ACHN (cell line): ENCODE results near the gene PRKAR1B.
"Not testable (repeated sequence)": the region's sequence is repeated elsewhere in the genome, so short reads cannot be mapped to it uniquely, and the experiment has no call there.

Source experiments
- DNase-seq: peaks from one replicate; pipeline ENCODE4 v3.0.0-alpha.2; 2015
- in situ Hi-C: cut with HindIII; loops from 2 replicates; pipeline ENCODE4 v1.10.0; 2017; ENCODE audit warnings: low sequenced_read_pairs, low pct_ligation_motif_present, low pct_unique_long_range_greater_than_20kb

The PRKAR1B gene

DNA sequence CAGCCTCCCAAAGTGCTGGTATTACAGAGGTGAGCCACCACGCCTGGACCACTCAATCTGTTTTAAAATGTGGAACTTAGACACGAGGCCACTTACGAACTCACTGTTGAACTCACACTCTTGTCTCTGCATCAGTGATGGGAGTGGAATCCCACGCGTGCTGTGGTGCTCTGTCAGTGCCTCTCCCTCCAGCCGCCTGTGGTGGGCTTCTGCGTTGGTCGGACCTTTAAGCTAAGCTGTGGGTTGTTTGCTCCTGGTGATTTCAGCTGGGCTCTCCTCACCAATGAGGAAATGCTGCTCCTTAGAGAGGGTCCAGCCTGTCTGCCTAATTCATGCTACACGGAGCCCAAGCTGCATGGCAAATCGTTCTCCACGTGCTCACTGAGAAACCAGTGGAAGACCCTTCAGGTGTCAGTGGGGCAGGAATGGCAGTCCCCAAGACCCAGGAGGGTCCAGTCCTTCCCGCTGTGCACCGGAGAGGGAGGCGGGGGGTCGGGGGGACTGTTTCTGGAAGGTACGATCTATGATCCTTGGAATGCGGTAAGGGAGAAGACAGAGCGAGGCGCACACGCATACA is 17.9 kb upstream of the PRKAR1B start:
- DNase-seq: no peak
- in situ Hi-C loops: no loop called here

DNA sequence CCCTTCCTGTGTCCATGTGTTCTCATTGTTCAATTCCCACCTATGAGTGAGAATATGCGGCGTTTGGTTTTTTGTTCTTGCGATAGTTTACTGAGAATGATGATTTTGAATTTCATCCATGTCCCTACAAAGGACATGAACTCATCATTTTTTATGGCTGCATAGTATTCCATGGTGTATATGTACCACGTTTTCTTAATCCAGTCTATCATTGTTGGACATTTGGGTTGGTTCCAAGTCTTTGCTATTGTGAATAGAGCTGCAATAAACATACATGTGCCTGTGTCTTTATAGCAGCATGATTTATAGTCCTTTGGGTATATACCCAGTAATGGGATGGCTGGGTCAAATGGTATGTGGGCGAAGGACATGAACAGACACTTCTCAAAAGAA is 17.0 kb upstream of the PRKAR1B start:
- in situ Hi-C loops, DNase-seq: not testable (repeated sequence)

DNA sequence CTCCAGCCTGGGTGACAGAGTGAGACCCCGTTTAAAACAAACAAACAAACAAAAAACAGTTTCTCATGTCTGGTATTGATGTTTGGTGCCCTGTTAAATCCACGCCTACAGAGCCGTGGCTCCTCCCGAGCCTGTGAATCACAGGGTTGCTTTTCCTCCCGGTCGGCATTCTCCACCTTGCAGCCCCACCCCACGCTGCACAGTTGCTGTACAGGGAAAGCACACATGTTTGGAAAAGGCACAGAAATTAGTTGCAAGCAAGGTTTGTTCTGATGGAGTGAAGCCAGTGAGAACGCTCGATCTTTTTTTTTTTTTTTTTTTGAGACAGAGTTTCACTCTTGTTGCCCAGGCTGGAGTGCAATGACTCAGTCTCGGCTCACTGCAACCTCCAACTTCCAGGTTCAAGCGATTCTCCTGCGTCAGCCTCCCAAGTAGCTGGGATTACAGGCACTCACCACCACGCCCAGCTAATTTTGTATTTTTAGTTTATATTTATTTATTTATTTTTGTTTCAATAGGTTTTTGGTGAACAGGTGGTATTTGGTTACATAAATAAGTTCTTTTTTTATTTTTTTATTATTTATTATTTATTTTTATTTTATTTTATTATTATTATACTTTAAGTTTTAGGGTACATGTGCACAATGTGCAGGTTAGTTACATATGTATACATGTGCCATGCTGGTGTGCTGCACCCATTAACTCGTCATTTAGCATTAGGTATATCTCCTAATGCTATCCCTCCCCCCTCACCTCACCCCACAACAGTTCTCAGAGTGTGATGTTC is 16.5 kb upstream of the PRKAR1B start:
- in situ Hi-C loops, DNase-seq: not testable (repeated sequence)

- no peak for DNase-seq
- in situ Hi-C loops: no loop called here
Measured at GRCh38 chr7:742791-743190, 15.7 kb upstream of the PRKAR1B start.

GRCh38 chr7:741850-742249 is 14.8 kb upstream of the PRKAR1B start:
- in situ Hi-C loops: no loop called here
- no peak for DNase-seq

- in situ Hi-C loops: no loop called here
- DNase-seq: no peak
Measured at GRCh38 chr7:741191-741671, 14.2 kb upstream of the PRKAR1B start.

- in situ Hi-C loops: no loop called here
- DNase-seq: no peak
Measured at GRCh38 chr7:739983-740942, 13.2 kb upstream of the PRKAR1B start.

- in situ Hi-C loops: no loop called here
- no peak for DNase-seq
Measured at GRCh38 chr7:739455-739982, 12.4 kb upstream of the PRKAR1B start.

DNA sequence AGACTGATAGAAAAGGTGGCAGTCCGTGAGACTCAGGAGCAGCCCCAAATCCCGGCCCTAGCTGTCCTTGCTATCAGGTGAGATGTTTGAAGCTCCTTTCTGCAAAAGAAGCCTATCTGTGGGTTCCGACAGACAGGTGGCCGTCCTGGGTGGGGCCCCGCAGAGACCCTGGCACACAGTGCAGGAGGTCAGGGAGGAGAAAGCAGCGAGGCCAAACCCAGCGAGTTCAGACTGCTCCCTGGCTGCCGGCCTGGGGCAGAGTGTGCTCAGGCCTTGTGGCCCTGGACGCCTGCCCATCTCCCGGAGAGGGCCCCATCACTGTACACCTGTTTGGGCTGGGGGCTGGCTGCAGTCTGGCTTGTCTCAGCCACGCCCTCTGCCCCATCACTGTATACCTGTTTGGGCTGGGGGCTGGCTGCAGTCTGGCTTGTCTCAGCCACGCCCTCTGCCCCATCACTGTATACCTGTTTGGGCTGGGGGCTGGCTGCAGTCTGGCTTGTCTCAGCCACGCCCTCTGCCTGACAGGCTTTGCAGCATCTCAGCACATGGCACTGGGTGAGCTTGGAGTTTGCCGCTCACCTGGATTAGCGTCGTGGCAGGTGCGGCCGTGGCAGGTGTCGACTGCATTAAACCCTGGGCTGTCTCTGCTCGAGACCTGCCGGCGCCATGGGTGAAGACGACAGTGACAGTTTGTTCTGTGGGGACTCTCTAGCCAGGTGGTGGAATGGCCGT is 11.8 kb upstream of the PRKAR1B start:
- DNase-seq: no peak
- in situ Hi-C loops: no loop called here

- in situ Hi-C loops: no loop called here
- DNase-seq: no peak
Measured at GRCh38 chr7:738241-738640, 11.2 kb upstream of the PRKAR1B start.

- in situ Hi-C loops: no loop called here
- no peak for DNase-seq
Measured at GRCh38 chr7:734808-735207, 7.7 kb upstream of the PRKAR1B start.

GRCh38 chr7:734214-734613 is 7.1 kb upstream of the PRKAR1B start:
- DNase-seq: no peak
- in situ Hi-C loops: no loop called here

GRCh38 chr7:732556-732955 is 5.5 kb upstream of the PRKAR1B start:
- no peak for DNase-seq
- in situ Hi-C loops: no loop called here

- peak; percentile 32 for DNase-seq
- in situ Hi-C loops: no loop called here
Measured at GRCh38 chr7:732094-732541, 5.0 kb upstream of the PRKAR1B start.

- no peak for DNase-seq
- in situ Hi-C loops: no loop called here
Measured at GRCh38 chr7:731440-732085, 4.5 kb upstream of the PRKAR1B start.

DNA sequence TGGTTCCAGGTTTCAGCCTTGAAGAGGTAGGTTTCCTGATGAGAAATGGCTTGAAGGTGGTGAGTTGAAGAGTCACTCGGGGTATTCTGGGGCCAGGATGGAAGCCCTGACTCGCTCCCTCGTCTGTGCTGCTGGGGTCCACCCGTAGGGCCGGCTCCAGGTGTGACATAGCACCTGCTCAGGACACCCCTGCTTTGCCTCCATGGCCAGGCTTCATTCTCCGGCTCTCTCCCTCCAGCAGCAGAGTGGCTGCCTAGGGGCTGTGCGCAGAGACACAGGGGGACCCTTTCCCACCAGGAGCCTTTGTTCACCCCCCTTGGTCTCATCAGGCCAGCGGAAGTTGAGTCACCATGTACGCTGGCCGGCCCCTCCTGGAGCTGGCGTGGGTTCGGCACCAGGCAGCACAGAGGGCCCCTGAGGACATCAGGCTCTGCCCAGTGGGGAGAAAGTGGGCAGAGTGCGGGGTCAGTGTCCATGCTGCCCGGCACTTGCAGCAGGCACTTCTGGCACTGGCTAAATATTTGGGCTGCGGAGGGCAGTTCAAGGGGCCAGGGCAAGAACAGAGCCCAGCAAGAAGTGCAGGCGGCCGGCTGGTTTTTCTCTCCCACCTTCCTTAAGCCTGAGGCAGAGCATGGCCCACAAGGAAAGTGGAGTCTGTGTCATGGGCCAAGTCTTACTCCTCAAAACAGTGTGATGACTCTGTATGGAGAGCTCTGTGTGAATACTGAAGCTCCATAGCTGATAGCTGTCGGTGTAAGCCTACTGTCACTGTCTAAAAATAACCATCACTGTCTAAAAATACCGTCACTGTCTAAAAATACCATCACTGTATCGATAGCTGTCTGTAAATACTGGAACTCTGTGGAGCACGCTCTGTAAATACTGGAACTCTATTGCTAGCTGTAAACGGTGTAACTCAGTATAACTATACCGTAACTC is 3.7 kb upstream of the PRKAR1B start:
- in situ Hi-C loops: no loop called here
- DNase-seq: no peak
